KMS-11 (cell line): ENCODE results near the gene GSX1.

Experiments used
- H2AFZ ChIP-seq: fragments of 200-600 bp; sonication (generic); 2 replicates; pipeline ENCODE4 v1.6.1; 2016; ENCODE audit warnings: antibody characterized with exemption, mixed run types, low read depth
- H3K27ac ChIP-seq: fragments of 200-600 bp; sonication (generic); 2 replicates; pipeline ENCODE4 v1.6.1; 2016; ENCODE audit warnings: mild to moderate bottlenecking, mixed run types
- H3K27me3 ChIP-seq: fragments of 200-600 bp; sonication (generic); 2 replicates; pipeline ENCODE4 v1.6.1; 2017; ENCODE audit warnings: mild to moderate bottlenecking, low read depth, mixed run types, moderate library complexity; ENCODE audit not compliant: insufficient read depth
- H3K36me3 ChIP-seq: fragments of 200-600 bp; sonication (generic); 2 replicates; pipeline ENCODE4 v1.6.1; 2017; ENCODE audit warnings: mild to moderate bottlenecking, mixed run types; ENCODE audit not compliant: insufficient read depth
- H3K4me1 ChIP-seq: fragments of 200-600 bp; sonication (generic); 2 replicates; pipeline ENCODE4 v1.6.1; 2016; ENCODE audit warnings: mild to moderate bottlenecking, low read depth, mixed run types; ENCODE audit not compliant: poor library complexity, severe bottlenecking
- H3K4me2 ChIP-seq: fragments of 200-600 bp; sonication (generic); 2 replicates; pipeline ENCODE4 v1.7.0; 2016; ENCODE audit warnings: mild to moderate bottlenecking, mixed run types
- H3K4me3 ChIP-seq: fragments of 200-600 bp; sonication (generic); IDR thresholded peaks from 2 replicates; pipeline ENCODE4 v1.6.1; 2017; ENCODE audit warnings: low read depth, low read length, mixed read lengths; ENCODE audit not compliant: insufficient read depth
- H3K79me2 ChIP-seq: fragments of 200-600 bp; sonication (generic); 2 replicates; pipeline ENCODE4 v1.6.1; 2016; ENCODE audit warnings: low read depth, mixed run types; ENCODE audit not compliant: insufficient read depth
- H3K9ac ChIP-seq: fragments of 200-600 bp; sonication (generic); 2 replicates; pipeline ENCODE4 v1.6.1; 2016; ENCODE audit warnings: mild to moderate bottlenecking, mixed run types
- H4K20me1 ChIP-seq: fragments of 200-600 bp; sonication (generic); 2 replicates; pipeline ENCODE4 v1.6.1; 2016; ENCODE audit warnings: mild to moderate bottlenecking, mixed run types; ENCODE audit not compliant: insufficient read depth
- TF ChIP-seq, protein P1 (sequence below): fragments of 200-600 bp; sonication (generic); conservative IDR thresholded peaks from 2 replicates; pipeline ENCODE4 v1.6.1; 2017; ENCODE audit warnings: low read depth, mild to moderate bottlenecking, antibody characterized with exemption, low read length, moderate library complexity, mixed read lengths

GSX1 gene

DNA sequence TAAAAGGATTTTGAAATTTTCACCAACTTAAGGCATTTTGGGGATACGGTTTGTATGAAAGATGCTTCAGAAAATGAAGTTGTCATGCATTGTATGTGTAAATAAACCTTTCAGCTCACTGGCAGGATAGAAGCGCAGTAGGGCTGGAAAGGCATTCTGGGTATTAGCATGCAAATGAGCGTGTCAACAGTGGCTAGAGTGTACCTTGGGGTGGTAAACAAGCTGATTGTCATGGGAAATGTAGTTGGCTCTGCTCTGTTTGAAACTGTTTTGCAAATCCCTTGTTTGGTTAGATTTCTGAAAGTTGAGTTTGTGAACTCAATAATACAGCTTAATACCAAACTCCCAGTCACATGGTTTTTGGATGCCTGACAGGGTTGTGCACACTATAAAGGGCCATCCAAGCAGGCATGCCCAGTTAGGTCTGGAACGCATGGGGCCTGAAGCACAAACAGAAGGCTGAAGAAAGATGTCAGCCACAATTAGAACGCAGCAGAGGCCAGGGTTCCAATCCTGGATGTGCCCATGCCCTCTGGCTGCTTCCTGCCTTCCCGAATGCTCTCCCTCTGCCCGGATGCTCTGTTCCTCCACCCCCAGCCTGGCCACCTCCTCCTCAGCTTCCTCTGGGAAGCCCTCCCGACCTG lies 14.6 kb downstream of the GSX1 start:
- Histone ChIP-seq H4K20me1 (no peaks in the 10 kb centered on the region), H3K36me3 (no peaks in the 10 kb centered on the region), H3K4me2 (no peak overlapping the region), H3K27me3 (no peaks in the 10 kb centered on the region), H3K79me2 (no peaks in the 10 kb centered on the region), H2AFZ (no peak overlapping the region), H3K4me3 (no peak overlapping the region), H3K9ac (no peak overlapping the region), H3K4me1 (no peaks in the 10 kb centered on the region), H3K27ac (no peak overlapping the region)
- TF ChIP-seq, protein P1, sequence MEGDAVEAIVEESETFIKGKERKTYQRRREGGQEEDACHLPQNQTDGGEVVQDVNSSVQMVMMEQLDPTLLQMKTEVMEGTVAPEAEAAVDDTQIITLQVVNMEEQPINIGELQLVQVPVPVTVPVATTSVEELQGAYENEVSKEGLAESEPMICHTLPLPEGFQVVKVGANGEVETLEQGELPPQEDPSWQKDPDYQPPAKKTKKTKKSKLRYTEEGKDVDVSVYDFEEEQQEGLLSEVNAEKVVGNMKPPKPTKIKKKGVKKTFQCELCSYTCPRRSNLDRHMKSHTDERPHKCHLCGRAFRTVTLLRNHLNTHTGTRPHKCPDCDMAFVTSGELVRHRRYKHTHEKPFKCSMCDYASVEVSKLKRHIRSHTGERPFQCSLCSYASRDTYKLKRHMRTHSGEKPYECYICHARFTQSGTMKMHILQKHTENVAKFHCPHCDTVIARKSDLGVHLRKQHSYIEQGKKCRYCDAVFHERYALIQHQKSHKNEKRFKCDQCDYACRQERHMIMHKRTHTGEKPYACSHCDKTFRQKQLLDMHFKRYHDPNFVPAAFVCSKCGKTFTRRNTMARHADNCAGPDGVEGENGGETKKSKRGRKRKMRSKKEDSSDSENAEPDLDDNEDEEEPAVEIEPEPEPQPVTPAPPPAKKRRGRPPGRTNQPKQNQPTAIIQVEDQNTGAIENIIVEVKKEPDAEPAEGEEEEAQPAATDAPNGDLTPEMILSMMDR, result no peak

DNA sequence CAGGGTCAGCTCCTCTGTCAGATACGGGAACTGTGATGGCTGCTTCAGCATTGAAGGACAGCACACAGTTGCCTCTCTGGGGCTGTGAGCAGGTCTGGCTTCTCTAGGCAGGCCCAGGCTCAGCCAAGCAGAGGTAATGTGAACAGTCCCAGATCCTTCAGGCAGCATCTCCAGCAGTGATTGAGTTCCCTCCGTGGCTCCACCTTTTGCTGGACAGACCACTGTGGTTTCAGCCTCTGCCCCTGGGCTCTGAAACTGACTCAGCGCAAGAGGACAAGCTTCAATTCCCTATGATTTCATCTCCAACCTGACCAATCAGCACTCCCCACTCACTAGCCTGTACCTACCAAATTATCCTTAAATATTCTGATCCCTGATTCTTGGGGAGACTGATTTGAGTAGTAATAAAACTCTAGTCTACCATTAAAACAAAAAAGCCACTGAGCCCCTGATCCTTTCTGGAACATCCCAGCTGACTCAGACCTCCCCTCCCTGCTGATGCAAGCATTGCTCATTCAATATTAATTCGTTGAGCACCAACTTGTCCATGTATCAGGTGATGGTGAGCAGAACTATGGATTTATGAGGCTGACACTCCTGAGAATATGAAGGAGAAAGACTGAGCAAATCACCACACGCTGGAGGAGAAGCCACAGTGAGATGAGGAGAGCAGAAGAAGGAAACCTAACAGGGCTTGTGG lies 16.7 kb downstream of the GSX1 start:
- Histone ChIP-seq H2AFZ (no peak overlapping the region), H3K27me3 (no peaks in the 10 kb centered on the region), H3K36me3 (no peaks in the 10 kb centered on the region), H4K20me1 (no peaks in the 10 kb centered on the region), H3K4me1 (no peaks in the 10 kb centered on the region), H3K9ac (no peak overlapping the region), H3K79me2 (no peaks in the 10 kb centered on the region), H3K27ac (no peak overlapping the region), H3K4me2 (no peak overlapping the region), H3K4me3 (no peak overlapping the region)
- TF ChIP-seq, protein P1, result no peak

DNA sequence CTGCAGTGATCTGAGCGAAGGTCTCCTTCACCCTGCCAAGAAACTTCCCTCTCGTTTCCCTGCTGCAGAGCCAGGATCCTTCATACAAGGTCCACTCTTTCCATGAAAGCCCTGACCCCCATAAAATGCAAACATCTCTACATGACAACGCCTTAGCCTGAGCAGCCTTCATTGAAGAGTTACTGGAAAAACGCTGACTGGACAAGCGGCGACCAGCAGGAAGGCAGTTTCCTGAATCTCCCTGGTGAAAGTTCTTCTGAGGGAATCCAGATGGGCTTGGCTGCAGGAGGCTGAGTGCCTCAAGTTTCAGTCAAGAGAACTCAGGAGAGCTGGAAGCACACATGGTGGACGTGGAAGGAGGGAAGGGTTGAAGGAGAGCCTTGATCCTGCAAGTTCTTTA lies 17.7 kb downstream of the GSX1 start:
- Histone ChIP-seq H4K20me1 (no peaks in the 10 kb centered on the region), H3K79me2 (no peaks in the 10 kb centered on the region), H3K4me2 (no peak overlapping the region), H3K4me3 (no peak overlapping the region), H3K27ac (no peak overlapping the region), H3K27me3 (no peaks in the 10 kb centered on the region), H3K9ac (no peak overlapping the region), H2AFZ (no peak overlapping the region), H3K4me1 (no peaks in the 10 kb centered on the region), H3K36me3 (no peaks in the 10 kb centered on the region)
- TF ChIP-seq, protein P1, result no peak

DNA sequence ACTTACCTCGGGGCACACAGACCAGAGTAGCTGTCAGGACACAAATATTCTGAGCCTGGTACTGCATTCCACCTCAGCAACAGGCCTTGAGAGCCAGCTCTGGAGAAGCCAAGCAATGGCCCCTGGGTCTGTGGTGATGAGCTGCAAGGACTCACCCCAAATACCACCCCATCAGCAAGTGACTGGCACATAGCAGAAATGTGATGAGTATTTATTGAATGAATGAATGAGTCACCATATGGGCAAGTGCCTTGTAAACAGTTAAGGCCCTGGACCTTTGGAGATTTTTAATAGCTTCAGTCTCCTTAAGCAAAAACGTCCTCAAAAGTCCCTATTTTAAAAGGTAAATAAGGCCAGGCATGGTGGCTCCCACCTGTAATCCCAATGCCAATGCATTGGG lies 18.2 kb downstream of the GSX1 start:
- H3K36me3 ChIP-seq, result no peaks in the 10 kb centered on the region
- no peaks in the 10 kb centered on the region for H3K79me2 ChIP-seq
- H3K9ac ChIP-seq, result no peak overlapping the region
- no peak overlapping the region for H3K4me3 ChIP-seq
- no peak overlapping the region for H3K4me2 ChIP-seq
- H4K20me1 ChIP-seq, result no peaks in the 10 kb centered on the region
- TF ChIP-seq, protein P1, result no peak
- H3K27ac ChIP-seq, result no peak overlapping the region
- H2AFZ ChIP-seq, result no peak overlapping the region
- H3K4me1 ChIP-seq, result no peaks in the 10 kb centered on the region
- H3K27me3 ChIP-seq, result no peaks in the 10 kb centered on the region
